OCI-LY7 (cell line): Measurements from ENCODE around the gene KLF11. TPM values are rescaled to one million over a fixed set of nuclear protein-coding genes. Genes with fewer than 3 reads are reported as not detected.
A peak's percentile ranks its signal among the peaks of the same experiment; 100 is the strongest.

Experiments used
- BruUV-seq: library from RNA; stranded (reverse); fragments of 400-500 nt; replicated peaks from 2 replicates; lab custom pipeline; 2021; lab: Mats Ljungman, UMichigan
- CTCF ChIA-PET: fragments of 300-600 bp; sonication (Branson Sonifier 250); formaldehyde crosslinking; loops from one replicate; lab custom pipeline; 2022; ENCODE audit warnings: antibody characterized with exemption; ENCODE audit not compliant: unreplicated experiment; lab: Charles Lee
- POLR2A ChIA-PET: fragments of 300-600 bp; sonication (Branson Sonifier 250); formaldehyde crosslinking; loops from one replicate; lab custom pipeline; 2022; ENCODE audit warnings: antibody characterized with exemption; lab: Charles Lee
- DNase-seq: peaks from one replicate; pipeline ENCODE4 v3.0.0-alpha.2; 2015; ENCODE audit warnings: low spot score
- H2AFZ ChIP-seq: fragments of 200-600 bp; sonication (generic), shearing (Covaris generic); 2 replicates; pipeline ENCODE4 v1.6.1; 2014; ENCODE audit warnings: mild to moderate bottlenecking, antibody characterized with exemption, low read length, moderate library complexity
- H3K27ac ChIP-seq: fragments of 200-600 bp; sonication (generic); 2 replicates; pipeline ENCODE4 v1.5.1; 2014; ENCODE audit warnings: mixed run types, low read depth, mild to moderate bottlenecking, moderate library complexity, low read length, inconsistent platforms; ENCODE audit not compliant: poor library complexity, severe bottlenecking
- H3K36me3 ChIP-seq: fragments of 200-600 bp; sonication (generic); 2 replicates; pipeline ENCODE4 v1.6.1; 2014; ENCODE audit warnings: mild to moderate bottlenecking, antibody characterized with exemption, low read length, moderate library complexity, mixed read lengths; ENCODE audit not compliant: insufficient read depth
- H3K4me1 ChIP-seq: fragments of 200-600 bp; sonication (generic); 2 replicates; pipeline ENCODE4 v1.5.1; 2014; ENCODE audit warnings: mild to moderate bottlenecking, low read length; ENCODE audit not compliant: insufficient read depth, poor library complexity, severe bottlenecking
- H3K4me2 ChIP-seq: fragments of 200-600 bp; sonication (generic); 2 replicates; pipeline ENCODE4 v1.6.1; 2014; ENCODE audit warnings: mild to moderate bottlenecking, low read length
- H3K4me3 ChIP-seq: fragments of 200-600 bp; sonication (generic); 2 replicates; pipeline ENCODE4 v1.5.1; 2014; ENCODE audit warnings: mild to moderate bottlenecking, low read depth, low read length; ENCODE audit not compliant: poor library complexity, severe bottlenecking
- H3K79me2 ChIP-seq: fragments of 200-600 bp; sonication (generic); 2 replicates; pipeline ENCODE4 v1.6.1; 2016; ENCODE audit warnings: low read depth, mild to moderate bottlenecking, low read length, moderate library complexity, mixed read lengths; ENCODE audit not compliant: insufficient read depth
- H3K9me2 ChIP-seq: fragments of 200-600 bp; sonication (generic); 2 replicates; pipeline ENCODE4 v1.6.1; 2016; ENCODE audit warnings: mild to moderate bottlenecking, low read length, mixed read lengths; ENCODE audit not compliant: insufficient read depth
- H3K9me3 ChIP-seq: fragments of 200-600 bp; sonication (generic); 2 replicates; pipeline ENCODE4 v1.6.1; 2014; ENCODE audit warnings: mild to moderate bottlenecking, mixed run types, low read length, mixed read lengths
- H4K20me1 ChIP-seq: fragments of 200-600 bp; sonication (generic); 2 replicates; pipeline ENCODE4 v1.6.1; 2014; ENCODE audit warnings: mild to moderate bottlenecking, antibody characterized with exemption, low read length, moderate library complexity, mixed read lengths; ENCODE audit not compliant: insufficient read depth
- EZH2phosphoT487 ChIP-seq: fragments of 200-600 bp; sonication (generic); IDR thresholded peaks from 2 replicates; pipeline ENCODE4 v1.6.1; 2018; ENCODE audit warnings: low read depth, borderline replicate concordance, mild to moderate bottlenecking, mixed run types, antibody characterized with exemption, low read length, moderate library complexity, mixed read lengths
- intact Hi-C: fragments of 100-400 bp; cut with micrococcal nuclease; formaldehyde crosslinking; loops from one replicate; pipeline ENCODE4 v1.10.0; 2022; ENCODE audit not compliant: unreplicated experiment
- total RNA-seq, 2 experiments: library from RNA; depleted of rRNA in 1 of 2; stranded (reverse); fragments of >200 nt in 1 of 2; shearing (Covaris generic) in 1 of 2; gene quantifications; 2 replicates each; pipeline ENCODE4 v1.2.3, GENCODE V29; 2014 to 2022
- TF ChIP-seq, protein P1 (sequence below): fragments of 200-600 bp; sonication (generic); conservative IDR thresholded peaks from 2 replicates; pipeline ENCODE4 v1.5.1; 2014; ENCODE audit warnings: mild to moderate bottlenecking, antibody characterized with exemption, low read length, moderate library complexity, mixed read lengths

The KLF11 gene
- total RNA-seq, 2 experiments from 2014 or later = 6.5 to 14.9 TPM

DNA sequence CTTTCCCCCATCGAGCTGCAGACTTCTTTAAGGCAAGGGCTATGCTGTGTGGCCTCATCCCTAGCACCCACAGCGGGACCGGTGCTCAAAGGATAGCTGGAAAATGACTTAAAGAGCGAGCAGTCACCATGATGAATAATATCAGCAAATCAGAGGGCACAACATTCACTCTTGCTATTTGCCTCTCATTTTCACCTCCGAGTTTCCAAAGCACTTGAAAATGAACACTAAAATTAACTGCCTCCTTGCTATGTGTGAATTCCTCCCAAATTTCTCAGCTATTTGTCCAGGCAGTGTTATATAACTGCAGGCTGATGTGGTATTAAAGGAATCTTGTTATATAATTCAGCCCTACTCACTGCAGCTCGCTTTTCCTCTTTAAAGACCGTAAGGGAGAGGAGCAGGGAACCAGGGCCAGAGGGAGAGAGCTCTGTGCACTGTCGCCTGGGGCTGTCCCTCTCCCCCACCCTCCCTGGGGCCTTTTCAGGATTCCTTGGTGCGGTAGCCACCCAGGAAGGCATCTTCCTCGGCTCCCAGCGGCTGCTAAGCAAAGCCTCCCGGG lies 35.4 kb downstream of the KLF11 start:
- intact Hi-C loops = no loop called here
- Histone ChIP-seq H2AFZ (no peak overlapping the region), H3K9me3 (no peaks in the 10 kb centered on the region), H3K4me2 (no peak overlapping the region), H3K4me3 (no peak overlapping the region), H3K79me2 (no peaks in the 10 kb centered on the region), H3K27ac (no peak overlapping the region), H4K20me1 (no peaks in the 10 kb centered on the region), H3K4me1 (peaks cover 50% of the 10 kb centered on the region), H3K36me3 (no peaks in the 10 kb centered on the region), H3K9me2 (no peaks in the 10 kb centered on the region)
- no TSS peak for BruUV-seq
- POLR2A ChIA-PET = interaction anchor here (1.0 kb wide), 1 partner anchor 38 kb away, joined by 3 read pairs; no protein-coding TSS in a partner anchor
- TF ChIP-seq EZH2phosphoT487 = no peak
- TF ChIP-seq, protein P1, sequence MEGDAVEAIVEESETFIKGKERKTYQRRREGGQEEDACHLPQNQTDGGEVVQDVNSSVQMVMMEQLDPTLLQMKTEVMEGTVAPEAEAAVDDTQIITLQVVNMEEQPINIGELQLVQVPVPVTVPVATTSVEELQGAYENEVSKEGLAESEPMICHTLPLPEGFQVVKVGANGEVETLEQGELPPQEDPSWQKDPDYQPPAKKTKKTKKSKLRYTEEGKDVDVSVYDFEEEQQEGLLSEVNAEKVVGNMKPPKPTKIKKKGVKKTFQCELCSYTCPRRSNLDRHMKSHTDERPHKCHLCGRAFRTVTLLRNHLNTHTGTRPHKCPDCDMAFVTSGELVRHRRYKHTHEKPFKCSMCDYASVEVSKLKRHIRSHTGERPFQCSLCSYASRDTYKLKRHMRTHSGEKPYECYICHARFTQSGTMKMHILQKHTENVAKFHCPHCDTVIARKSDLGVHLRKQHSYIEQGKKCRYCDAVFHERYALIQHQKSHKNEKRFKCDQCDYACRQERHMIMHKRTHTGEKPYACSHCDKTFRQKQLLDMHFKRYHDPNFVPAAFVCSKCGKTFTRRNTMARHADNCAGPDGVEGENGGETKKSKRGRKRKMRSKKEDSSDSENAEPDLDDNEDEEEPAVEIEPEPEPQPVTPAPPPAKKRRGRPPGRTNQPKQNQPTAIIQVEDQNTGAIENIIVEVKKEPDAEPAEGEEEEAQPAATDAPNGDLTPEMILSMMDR = no peak
- DNase-seq = no peak
- CTCF ChIA-PET = no interaction called here

DNA sequence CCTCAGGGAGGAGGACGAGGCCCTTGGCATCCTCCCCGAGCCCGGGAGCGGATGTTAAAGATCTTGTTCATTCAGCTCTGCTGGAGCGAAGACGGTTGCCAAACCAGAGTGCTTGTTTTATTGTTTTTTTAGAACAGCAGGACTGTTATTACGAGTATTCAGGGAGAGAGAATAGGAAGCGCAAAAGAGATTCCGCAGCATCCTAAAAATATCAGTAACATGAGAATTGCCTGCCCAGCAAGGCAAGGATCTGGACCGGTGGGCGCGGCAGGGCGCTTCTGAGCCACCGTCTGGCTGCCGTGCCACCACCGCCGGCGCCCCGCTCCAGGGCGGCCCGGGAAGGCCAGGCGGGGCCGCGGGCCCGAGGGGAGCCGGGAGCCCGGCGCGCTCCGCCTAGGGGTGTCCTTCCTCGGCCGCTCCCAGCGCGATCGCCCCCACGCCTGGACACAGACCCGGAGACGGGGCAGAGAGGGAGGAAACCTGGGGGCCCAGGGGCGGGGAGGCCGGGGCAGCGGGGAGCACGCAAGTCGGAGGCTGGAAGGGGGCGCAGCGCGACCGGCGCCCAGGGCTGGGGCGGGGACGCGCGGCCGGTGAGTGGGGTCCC lies 36.0 kb downstream of the KLF11 start:
- TF ChIP-seq, protein P1 = no peak
- TF ChIP-seq EZH2phosphoT487 = no peak
- Histone ChIP-seq H2AFZ (no peak overlapping the region), H3K4me1 (peaks cover 55% of the 10 kb centered on the region), H4K20me1 (no peaks in the 10 kb centered on the region), H3K27ac (no peak overlapping the region), H3K9me2 (no peaks in the 10 kb centered on the region), H3K79me2 (no peaks in the 10 kb centered on the region), H3K36me3 (no peaks in the 10 kb centered on the region), H3K4me2 (peak overlapping the region; percentile 30), H3K4me3 (no peak overlapping the region), H3K9me3 (no peaks in the 10 kb centered on the region)
- BruUV-seq = no TSS peak
- POLR2A ChIA-PET = interaction anchor here (1.0 kb wide), 1 partner anchor 37 kb away, joined by 3 read pairs; no protein-coding TSS in a partner anchor
- CTCF ChIA-PET = no interaction called here
- DNase-seq = peak; percentile 31
- intact Hi-C loops = no loop called here
